Ovary (tissue), 9 donors: ENCODE measurements around the gene ZNF76. TPM values are rescaled to one million over a fixed set of nuclear protein-coding genes. Genes with fewer than 3 reads are reported as not detected.

Experiments used
- DNase-seq, 5 donors: peaks; one replicate each; pipeline ENCODE4 v3.0.0-alpha.2; 2019 to 2020
- H3K27ac ChIP-seq, 2 donors: fragments of 200-600 bp; one replicate each; pipeline versions ENCODE4 v1.5.1 to v1.8.0; 2019 to 2022
- H3K27me3 ChIP-seq: fragments of 200-600 bp; one replicate; pipeline ENCODE4 v1.8.0; 2022
- H3K36me3 ChIP-seq: fragments of 200-600 bp; sonication (generic); one replicate; pipeline ENCODE4 v1.5.1; 2019
- H3K4me1 ChIP-seq: one replicate; pipeline ENCODE4 v1.8.1; 2013; ENCODE audit warnings: mild to moderate bottlenecking, moderate library complexity; ENCODE audit not compliant: insufficient read depth
- H3K4me3 ChIP-seq: fragments of 200-600 bp; sonication (generic); one replicate; pipeline ENCODE4 v1.5.1; 2017
- H3K9me3 ChIP-seq, 2 donors: fragments of 200-600 bp in 1 of 2; sonication (generic) in 1 of 2; one replicate each; pipeline versions ENCODE4 v1.5.1 to v1.8.1; 2013 to 2019; ENCODE audit warnings: mild to moderate bottlenecking in 1 of 2, moderate library complexity in 1 of 2
- CTCF ChIP-seq, 3 donors: fragments of 450-650 bp in 2 of 3; fragments of 200-600 bp in 1 of 3; IDR thresholded peaks; one replicate each; pipeline versions ENCODE4 v1.5.1 to v1.8.0; 2016 to 2022; ENCODE audit warnings: antibody characterized with exemption in 3 of 3, mild to moderate bottlenecking in 1 of 3
- EP300 ChIP-seq: sonication (generic); formaldehyde crosslinking; IDR thresholded peaks from one replicate; pipeline ENCODE4 v1.6.1; 2017; ENCODE audit warnings: antibody characterized with exemption
- POLR2A ChIP-seq: fragments of 450-650 bp; IDR thresholded peaks from one replicate; pipeline ENCODE4 v1.6.1; 2017; ENCODE audit warnings: antibody characterized with exemption, mild to moderate bottlenecking, moderate library complexity
- WGBS, 3 donors: extraction: QIAGEN DNeasy Blood & Tissue Kit in 1 of 3; methylation state at CpG; one replicate each; pipeline versions ENCODE4 v1.1.5 to v1.1.7; 2013 to 2017; 5-methylcytosine and 5-hydroxymethylcytosine counted together
- intact Hi-C, 4 donors: fragments of 100-400 bp; cut with DNase I; formaldehyde crosslinking; loops; one replicate each; pipeline versions ENCODE4 v1.11.0 to v1.15.1; 2022 to 2023
- polyA plus RNA-seq, 2 donors: library from polyadenylated mRNA; stranded (reverse); fragments of 200-250 nt in 1 of 2; fragments of 350-450 nt in 1 of 2; fragmentation: Illumina TruSeq in 1 of 2; extraction: RNeasy Lipid Tissue Mini Kit (QIAGEN cat#74804) in 1 of 2; gene quantifications; one replicate each; pipeline ENCODE4 v1.2.3, GENCODE V29; 2013 to 2014
- total RNA-seq, 7 donors: library from RNA; depleted of rRNA in 2 of 7; stranded (reverse); fragments of >200 nt in 2 of 7; fragmentation: NEBNext Ultra II Directional in 3 of 7; extraction: Animal tissue kit (Norgen Biotek cat#: 25700) in 3 of 7; gene quantifications; one replicate each; pipeline versions ENCODE4 v1.1.0 to v1.2.4, GENCODE V29; 2016 to 2023
- donor health status: DM: no; HTN: no; CAD: no; lungs with moderate emphysema.
- donor health status: DM: no; HTN: no; CAD: no.
- donor health status: Bipolar disorder and iron deficiency.
- donor health status: DM: yes; HTN: yes; CAD: no.
- donor health status: DM: no; HTN: no; CAD: no.
- donor health status: DM: yes; HTN: yes; CAD: no.

The ZNF76 gene
- total and polyA plus RNA-seq, 9 donors: 17.0 to 55.0 (median 42.8) TPM

DNA sequence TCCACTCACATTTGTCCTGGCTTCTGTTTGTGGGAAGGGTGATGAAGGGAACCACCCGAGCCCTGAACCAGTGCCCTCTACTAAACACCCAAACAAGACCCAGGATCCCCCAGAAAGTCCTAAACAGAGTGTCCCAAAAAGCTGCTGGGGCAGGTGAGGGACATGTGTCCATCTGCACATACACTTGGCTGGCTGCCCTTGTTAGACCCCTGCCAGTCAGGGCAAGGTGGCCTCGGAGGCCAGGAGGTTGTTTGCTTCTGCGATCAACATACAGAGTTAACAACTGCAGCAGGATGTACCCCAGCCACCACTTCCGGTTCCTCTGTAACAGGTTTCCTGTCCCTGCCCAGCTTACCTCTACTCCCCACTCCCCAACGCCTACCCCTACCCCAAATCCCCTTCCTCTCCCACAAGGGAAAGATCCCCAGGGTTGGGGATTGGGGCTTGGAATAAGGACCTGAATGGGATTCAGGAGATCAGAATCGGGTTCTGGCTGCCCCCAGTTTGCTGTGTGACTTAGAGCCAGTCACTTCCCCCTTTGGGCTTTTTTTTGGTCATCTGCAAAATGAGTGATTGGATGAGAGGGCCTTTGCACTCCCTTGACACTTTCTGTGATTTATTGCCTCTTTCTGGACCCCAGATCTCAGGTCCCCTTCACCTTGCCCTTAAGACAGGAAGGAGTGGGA, 52.0 kb downstream of the ZNF76 start:
- TF ChIP-seq POLR2A (no peak), CTCF (IDR thresholded peaks at IDR 0.05) (no peak)
- intact Hi-C loops: no loop called here
- Histone ChIP-seq H3K4me1 (no peaks in the 10 kb centered on the region), H3K27ac (no peak overlapping the region), H3K27me3 (no peaks in the 10 kb centered on the region), H3K4me3 (no peak overlapping the region), H3K9me3 (no peaks in the 10 kb centered on the region), H3K36me3 (no peaks in the 10 kb centered on the region)
- 76 to 78% (median 76%) methylated on average over 6 of the region's 6 CpGs for WGBS, 3 donors
- DNase-seq: no peak

DNA sequence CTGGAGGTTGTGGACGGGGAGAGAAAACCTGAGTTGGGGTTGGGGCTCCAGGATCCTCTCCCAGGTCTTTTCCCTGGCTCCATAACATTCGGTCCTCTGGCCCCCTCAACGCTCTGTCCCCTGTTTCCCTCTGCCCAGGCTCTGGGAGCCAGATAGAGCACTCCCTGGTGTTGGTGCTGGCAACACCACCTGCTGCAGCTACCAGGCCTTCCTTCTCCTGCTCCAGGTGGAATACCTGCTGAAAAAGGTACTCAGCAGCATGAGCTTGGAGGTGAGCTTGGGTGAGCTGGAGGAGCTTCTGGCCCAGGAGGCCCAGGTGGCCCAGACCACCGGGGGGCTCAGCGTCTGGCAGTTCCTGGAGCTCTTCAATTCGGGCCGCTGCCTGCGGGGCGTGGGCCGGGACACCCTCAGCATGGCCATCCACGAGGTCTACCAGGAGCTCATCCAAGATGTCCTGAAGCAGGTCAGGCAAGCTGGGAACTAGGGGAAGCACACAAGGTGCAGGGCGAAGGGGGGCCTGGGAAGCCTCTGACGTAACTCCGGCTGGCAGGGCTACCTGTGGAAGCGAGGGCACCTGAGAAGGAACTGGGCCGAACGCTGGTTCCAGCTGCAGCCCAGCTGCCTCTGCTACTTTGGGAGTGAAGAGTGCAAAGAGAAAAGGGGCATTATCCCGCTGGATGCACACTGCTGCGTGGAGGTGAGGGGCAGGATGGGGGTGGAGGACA, 52.7 kb downstream of the ZNF76 start:
- intact Hi-C loops: no loop called here
- no peak overlapping the region for H3K4me3 ChIP-seq
- no peaks in the 10 kb centered on the region for H3K36me3 ChIP-seq
- TF ChIP-seq POLR2A: no peak
- TF ChIP-seq CTCF (IDR thresholded peaks at IDR 0.05): no peak
- TF ChIP-seq EP300: no peak
- DNase-seq: no peak
- no peaks in the 10 kb centered on the region for H3K9me3 ChIP-seq
- no peaks in the 10 kb centered on the region for H3K4me1 ChIP-seq
- no peak overlapping the region for H3K27ac ChIP-seq
- H3K27me3 ChIP-seq: no peaks in the 10 kb centered on the region
- WGBS, 3 donors: 81 to 91% (median 88%) methylated on average over 13 to 19 of the region's 19 CpGs

DNA sequence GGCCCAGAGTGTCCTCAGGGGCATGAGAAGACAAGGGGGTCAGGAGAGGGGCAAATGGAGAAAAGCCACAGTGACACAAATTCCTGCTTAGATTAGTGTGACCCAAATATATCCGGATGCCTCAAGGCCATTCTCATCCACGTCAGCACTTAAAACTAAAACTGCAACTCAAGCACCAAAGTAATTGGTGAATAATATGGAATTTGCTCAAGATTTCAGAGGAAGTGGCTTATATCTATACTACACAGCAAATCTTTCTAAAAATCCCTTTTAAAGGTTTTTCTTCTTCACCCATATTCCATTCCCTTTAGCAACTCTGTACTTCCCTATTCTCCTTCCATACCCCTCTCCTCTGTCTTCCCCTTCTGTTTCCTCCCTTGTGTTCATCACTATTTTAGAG, 53.3 kb downstream of the ZNF76 start:
- 28 to 53% (median 46%) methylated on average over 2 of the region's 2 CpGs for WGBS, 3 donors
- H3K9me3 ChIP-seq: no peaks in the 10 kb centered on the region
- H3K27ac ChIP-seq: no peak overlapping the region
- H3K36me3 ChIP-seq: no peaks in the 10 kb centered on the region
- no peak overlapping the region for H3K4me3 ChIP-seq
- H3K27me3 ChIP-seq: no peaks in the 10 kb centered on the region
- no peak for DNase-seq
- TF ChIP-seq POLR2A: no peak
- TF ChIP-seq CTCF (IDR thresholded peaks at IDR 0.05): no peak
- no peak for TF ChIP-seq EP300
- H3K4me1 ChIP-seq: no peaks in the 10 kb centered on the region
- intact Hi-C loops: no loop called here

DNA sequence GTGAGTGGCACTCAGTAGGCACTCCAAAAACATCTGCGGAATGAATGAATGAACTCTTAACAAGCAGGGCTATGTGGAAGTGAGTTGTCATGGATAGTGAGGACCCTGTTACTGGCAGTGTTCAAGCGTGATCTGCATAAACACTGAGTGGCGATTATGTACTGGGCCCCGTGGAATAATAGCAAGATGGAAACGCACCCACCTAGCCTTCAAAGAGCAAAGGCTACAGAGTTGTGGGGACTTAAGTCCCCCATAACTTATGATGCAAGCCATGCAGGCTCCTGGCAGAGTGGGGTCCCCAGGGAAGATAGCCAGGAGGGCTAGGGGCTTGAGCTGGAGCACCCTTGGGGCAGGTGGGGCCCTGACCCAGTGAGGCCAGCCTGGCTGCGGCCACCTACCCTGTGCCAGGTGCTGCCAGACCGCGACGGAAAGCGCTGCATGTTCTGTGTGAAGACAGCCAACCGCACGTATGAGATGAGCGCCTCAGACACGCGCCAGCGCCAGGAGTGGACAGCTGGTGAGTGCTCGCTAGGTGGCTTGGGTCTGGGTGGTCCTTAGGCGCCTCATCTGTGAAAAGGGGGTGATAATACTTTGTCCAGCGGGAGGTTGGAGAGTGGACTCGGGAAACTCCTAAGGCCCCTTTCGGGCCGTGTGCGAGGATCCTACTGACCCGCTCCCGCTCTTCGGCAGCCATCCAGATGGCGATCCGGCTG, 58.1 kb downstream of the ZNF76 start:
- H3K36me3 ChIP-seq: no peaks in the 10 kb centered on the region
- H3K27ac ChIP-seq: peak overlapping the region in 1 of 2 donors; percentile 2
- TF ChIP-seq POLR2A (no peak), EP300 (no peak), CTCF (IDR thresholded peaks at IDR 0.05) (no peak)
- WGBS, 3 donors: 16 to 18% (median 17%) methylated on average over 28 of the region's 28 CpGs
- no peaks in the 10 kb centered on the region for H3K9me3 ChIP-seq
- no peaks in the 10 kb centered on the region for H3K27me3 ChIP-seq
- peak overlapping the region; percentile 46 for H3K4me3 ChIP-seq
- intact Hi-C loops: no loop called here
- H3K4me1 ChIP-seq: no peaks in the 10 kb centered on the region
- peak in 1 of 5 donors; percentile 55 for DNase-seq
